ENCODE results near the gene LRRC59.
"Not testable (repeated sequence)": the region's sequence is repeated elsewhere in the genome, so short reads cannot be mapped to it uniquely, and the experiment has no call there.

LRRC59 gene

GRCh38 chr17:50397111-50397918 lies at the start of gene LRRC59:
LRRC59 (minus strand) TSS chr17:50397523; CDS start chr17:50397317, 206 bp downstream.
- DNase-seq = peak; percentile 94

- DNase-seq = no peak
Measured at GRCh38 chr17:50445730-50446325, 48.5 kb upstream of the LRRC59 start.

- no peak for DNase-seq
Measured at GRCh38 chr17:50444841-50445715, 47.8 kb upstream of the LRRC59 start.

- DNase-seq = no peak
Measured at GRCh38 chr17:50443505-50443974, 46.2 kb upstream of the LRRC59 start.

- DNase-seq = no peak
Measured at GRCh38 chr17:50440838-50441829, 43.8 kb upstream of the LRRC59 start.

- no peak for DNase-seq
Measured at GRCh38 chr17:50440172-50440837, 43.0 kb upstream of the LRRC59 start.

- DNase-seq = no peak
Measured at GRCh38 chr17:50439008-50439407, 41.7 kb upstream of the LRRC59 start.

GRCh38 chr17:50437409-50437808 lies 40.1 kb upstream of the LRRC59 start:
- DNase-seq = no peak

- DNase-seq = no peak
Measured at GRCh38 chr17:50432125-50432762, 34.9 kb upstream of the LRRC59 start.

GRCh38 chr17:50430821-50431618 lies 33.7 kb upstream of the LRRC59 start:
- no peak for DNase-seq

- no peak for DNase-seq
Measured at GRCh38 chr17:50429793-50430192, 32.5 kb upstream of the LRRC59 start.

- DNase-seq = no peak
Measured at GRCh38 chr17:50428831-50429424, 31.6 kb upstream of the LRRC59 start.

- not testable (repeated sequence) for DNase-seq
Measured at GRCh38 chr17:50428126-50428525, 30.8 kb upstream of the LRRC59 start.

GRCh38 chr17:50426814-50427787 lies 29.8 kb upstream of the LRRC59 start:
- DNase-seq = peak; percentile 14

- DNase-seq = no peak
Measured at GRCh38 chr17:50426472-50426782, 29.1 kb upstream of the LRRC59 start.

- peak; percentile 85 for DNase-seq
Measured at GRCh38 chr17:50425682-50426471, 28.6 kb upstream of the LRRC59 start, which contains the start of gene ACSF2. ACSF2 (plus strand) TSS chr17:50426218; CDS start chr17:50426262, 44 bp downstream.

GRCh38 chr17:50424996-50425681 lies 27.8 kb upstream of the LRRC59 start:
- DNase-seq = no peak

Measured in stimulated activated CD4-positive, alpha-beta T cell treated with anti-CD3 and anti-CD28 coated beads, Interleukin-15, amount 100 ng/mL, for 24 hours (primary cell).